ENCODE results near the gene SOX12. TPM values are rescaled to one million over a fixed set of nuclear protein-coding genes. Genes with fewer than 3 reads are reported as not detected.

SOX12 gene
- 12.7 TPM in 2 replicates for total RNA-seq (2014; rRNA removed; shearing (Covaris generic))

GRCh38 chr20:325045-325888 is at the start of gene SOX12:
TSS of gene SOX12 (plus strand) at chr20:325552. CDS start at chr20:325925, 373 bp downstream.
- H3K4me1 ChIP-seq: peaks cover 13% of the 10 kb centered on the region
- H3K27ac ChIP-seq: peak within 1 kb of the TSS; percentile 79
- peak within 1 kb of the TSS; percentile 77 for H3K4me3 ChIP-seq
- peak; percentile 93 to 95 for DNase-seq
- H3K27me3 ChIP-seq: no peaks in the 10 kb centered on the region
- H3K9me3 ChIP-seq (replicated peaks): no peaks in the 10 kb centered on the region
- H3K36me3 ChIP-seq: no peaks in the 10 kb centered on the region

GRCh38 chr20:275791-276190 is 49.6 kb upstream of the SOX12 start:
- no peak overlapping the region for H3K4me3 ChIP-seq
- no peaks in the 10 kb centered on the region; the same call in 1 of the 2 replicates for H3K9me3 ChIP-seq (replicated peaks)
- no peak overlapping the region for H3K27ac ChIP-seq
- H3K27me3 ChIP-seq: no peaks in the 10 kb centered on the region
- DNase-seq: no peak
- H3K4me1 ChIP-seq: no peaks in the 10 kb centered on the region
- no peaks in the 10 kb centered on the region for H3K36me3 ChIP-seq

- Histone ChIP-seq H3K27me3 (no peaks in the 10 kb centered on the region), H3K36me3 (no peaks in the 10 kb centered on the region), H3K4me3 (no peak overlapping the region), H3K4me1 (no peaks in the 10 kb centered on the region), H3K27ac (no peak overlapping the region), H3K9me3 (replicated peaks) (no peaks in the 10 kb centered on the region; the same call in 1 of the 2 replicates)
- no peak for DNase-seq
Observed at GRCh38 chr20:276620-277495, 48.5 kb upstream of the SOX12 start.

GRCh38 chr20:277496-277781 is 47.9 kb upstream of the SOX12 start:
- Histone ChIP-seq H3K36me3 (no peaks in the 10 kb centered on the region), H3K27me3 (no peaks in the 10 kb centered on the region), H3K9me3 (replicated peaks) (no peaks in the 10 kb centered on the region), H3K4me1 (no peaks in the 10 kb centered on the region), H3K27ac (no peak overlapping the region), H3K4me3 (no peak overlapping the region)
- no peak for DNase-seq

GRCh38 chr20:278181-278580 is 47.2 kb upstream of the SOX12 start:
- Histone ChIP-seq H3K9me3 (replicated peaks) (no peaks in the 10 kb centered on the region), H3K27me3 (no peaks in the 10 kb centered on the region), H3K36me3 (no peaks in the 10 kb centered on the region), H3K4me1 (no peaks in the 10 kb centered on the region), H3K4me3 (no peak overlapping the region), H3K27ac (no peak overlapping the region)
- DNase-seq: no peak

GRCh38 chr20:278607-279571 is 46.5 kb upstream of the SOX12 start:
- Histone ChIP-seq H3K9me3 (replicated peaks) (no peaks in the 10 kb centered on the region), H3K27ac (no peak overlapping the region), H3K36me3 (no peaks in the 10 kb centered on the region), H3K4me3 (no peak overlapping the region), H3K27me3 (no peaks in the 10 kb centered on the region), H3K4me1 (no peaks in the 10 kb centered on the region)
- DNase-seq: no peak

GRCh38 chr20:284172-284571 is 41.2 kb upstream of the SOX12 start:
- no peak overlapping the region for H3K27ac ChIP-seq
- no peaks in the 10 kb centered on the region for H3K9me3 ChIP-seq (replicated peaks)
- H3K4me3 ChIP-seq: no peak overlapping the region
- H3K27me3 ChIP-seq: no peaks in the 10 kb centered on the region
- no peak for DNase-seq
- H3K36me3 ChIP-seq: no peaks in the 10 kb centered on the region
- no peaks in the 10 kb centered on the region for H3K4me1 ChIP-seq

- H3K27ac ChIP-seq: no peak overlapping the region
- H3K27me3 ChIP-seq: no peaks in the 10 kb centered on the region
- DNase-seq: no peak
- no peaks in the 10 kb centered on the region for H3K36me3 ChIP-seq
- H3K4me3 ChIP-seq: no peak overlapping the region
- peaks cover 3% of the 10 kb centered on the region; the same call in 1 of the 2 replicates for H3K4me1 ChIP-seq
- H3K9me3 ChIP-seq (replicated peaks): no peaks in the 10 kb centered on the region
Observed at GRCh38 chr20:286508-286907, 38.8 kb upstream of the SOX12 start.

GRCh38 chr20:288956-289692 is 36.2 kb upstream of the SOX12 start:
- H3K4me1 ChIP-seq: peaks cover 7% of the 10 kb centered on the region; the same call in 1 of the 2 replicates
- H3K4me3 ChIP-seq: no peak overlapping the region
- H3K9me3 ChIP-seq (replicated peaks): no peaks in the 10 kb centered on the region
- DNase-seq: no peak
- no peaks in the 10 kb centered on the region for H3K27me3 ChIP-seq
- no peak overlapping the region for H3K27ac ChIP-seq
- no peaks in the 10 kb centered on the region for H3K36me3 ChIP-seq

GRCh38 chr20:289693-290083 is 35.7 kb upstream of the SOX12 start:
- H3K4me3 ChIP-seq: peak overlapping the region; percentile 61
- H3K4me1 ChIP-seq: peaks cover 7% of the 10 kb centered on the region; the same call in 1 of the 2 replicates
- H3K36me3 ChIP-seq: no peaks in the 10 kb centered on the region
- no peaks in the 10 kb centered on the region for H3K27me3 ChIP-seq
- no peak for DNase-seq
- no peaks in the 10 kb centered on the region for H3K9me3 ChIP-seq (replicated peaks)
- H3K27ac ChIP-seq: no peak overlapping the region; the same call in 1 of the 2 replicates

GRCh38 chr20:290084-290831 is 35.1 kb upstream of the SOX12 start, which contains the start of gene C20orf96:
TSS of gene C20orf96 (minus strand) at chr20:290750. CDS start at chr20:290610, 140 bp downstream.
- Histone ChIP-seq H3K27me3 (no peaks in the 10 kb centered on the region), H3K4me3 (peak within 1 kb of the TSS; percentile 61), H3K27ac (peak within 1 kb of the TSS; percentile 23; the same call in 1 of the 2 replicates), H3K36me3 (no peaks in the 10 kb centered on the region), H3K4me1 (peaks cover 7% of the 10 kb centered on the region; the same call in 1 of the 2 replicates), H3K9me3 (replicated peaks) (no peaks in the 10 kb centered on the region)
- DNase-seq: peak; percentile 89 to 93

- H3K27ac ChIP-seq: no peak overlapping the region
- H3K36me3 ChIP-seq: peaks cover 8% of the 10 kb centered on the region; the same call in 1 of the 2 replicates
- H3K27me3 ChIP-seq: no peaks in the 10 kb centered on the region
- no peaks in the 10 kb centered on the region for H3K9me3 ChIP-seq (replicated peaks)
- H3K4me1 ChIP-seq: peaks cover 7% of the 10 kb centered on the region; the same call in 1 of the 2 replicates
- DNase-seq: no peak
- H3K4me3 ChIP-seq: no peak overlapping the region
Observed at GRCh38 chr20:294602-295001, 30.8 kb upstream of the SOX12 start.

GRCh38 chr20:295804-296203 is 29.5 kb upstream of the SOX12 start:
- H3K9me3 ChIP-seq (replicated peaks): no peaks in the 10 kb centered on the region
- no peak for DNase-seq

More at GRCh38 chr20:295804-296203, 29.5 kb upstream of the SOX12 start:
- H3K36me3 ChIP-seq: peaks cover 15% of the 10 kb centered on the region; the same call in 1 of the 2 replicates
- no peak overlapping the region for H3K27ac ChIP-seq
- no peak overlapping the region for H3K4me3 ChIP-seq
- H3K4me1 ChIP-seq: peaks cover 7% of the 10 kb centered on the region; the same call in 1 of the 2 replicates
- no peaks in the 10 kb centered on the region for H3K27me3 ChIP-seq

All from SJCRH30 (cell line).